ENCODE measurements around the gene ADARB1.

Gene ADARB1

GRCh38 chr21:45048026-45048698 lies 26.2 kb upstream of the ADARB1 start:
- TF ChIP-seq CTCF (IDR thresholded peaks at IDR 0.05; ENCODE audit: insufficient read depth, low read depth, low read length, missing control alignments) = no peak
- no peak for DNase-seq (ENCODE audit: low read depth)
- H3K4me3 ChIP-seq (ENCODE audit: low read length) = no peak overlapping the region

GRCh38 chr21:45048968-45049367 lies 25.4 kb upstream of the ADARB1 start:
- no peak for DNase-seq (ENCODE audit: low read depth)
- TF ChIP-seq CTCF (IDR thresholded peaks at IDR 0.05; ENCODE audit: insufficient read depth, low read depth, low read length, missing control alignments) = no peak
- no peak overlapping the region for H3K4me3 ChIP-seq (ENCODE audit: low read length)

- no peak for DNase-seq (ENCODE audit: low read depth)
- no peak overlapping the region for H3K4me3 ChIP-seq (ENCODE audit: low read length)
- no peak for TF ChIP-seq CTCF (IDR thresholded peaks at IDR 0.05; ENCODE audit: insufficient read depth, low read depth, low read length, missing control alignments)
These were observed 24.6 kb upstream of the ADARB1 start for GRCh38 chr21:45049714-45050344.

- DNase-seq (ENCODE audit: low read depth) = no peak
- no peak for TF ChIP-seq CTCF (IDR thresholded peaks at IDR 0.05; ENCODE audit: insufficient read depth, low read depth, low read length, missing control alignments)
- H3K4me3 ChIP-seq (ENCODE audit: low read length) = no peak overlapping the region
These were observed 24.0 kb upstream of the ADARB1 start for GRCh38 chr21:45050345-45050796.

- TF ChIP-seq CTCF (IDR thresholded peaks at IDR 0.05; ENCODE audit: insufficient read depth, low read depth, low read length, missing control alignments) = no peak
- no peak overlapping the region for H3K4me3 ChIP-seq (ENCODE audit: low read length)
- DNase-seq (ENCODE audit: low read depth) = no peak
These were observed 23.4 kb upstream of the ADARB1 start for GRCh38 chr21:45050797-45051489.

GRCh38 chr21:45051580-45052434 lies 22.6 kb upstream of the ADARB1 start:
- H3K4me3 ChIP-seq (ENCODE audit: low read length) = no peak overlapping the region
- no peak for DNase-seq (ENCODE audit: low read depth)
- TF ChIP-seq CTCF (IDR thresholded peaks at IDR 0.05; ENCODE audit: insufficient read depth, low read depth, low read length, missing control alignments) = no peak

Data from epithelial cell of esophagus (primary cell).